ENCODE measurements around the gene DUSP28.

Gene DUSP28

GRCh38 chr2:240539906-240540305 is 20.3 kb upstream of the DUSP28 start:
- TF ChIP-seq ZNF274 (IDR thresholded peaks at IDR 0.05; ENCODE audit: low read depth, low read length): no peak

GRCh38 chr2:240551288-240551687 is 8.9 kb upstream of the DUSP28 start:
- no peak for TF ChIP-seq ZNF274 (IDR thresholded peaks at IDR 0.05; ENCODE audit: low read depth, low read length)
- H3K4me3 ChIP-seq (ENCODE audit: low read length): no peak overlapping the region

More at GRCh38 chr2:240539906-240540305, 20.3 kb upstream of the DUSP28 start:
- H3K4me3 ChIP-seq (ENCODE audit: low read length): no peak overlapping the region

GRCh38 chr2:240551811-240552210 is 8.3 kb upstream of the DUSP28 start:
- TF ChIP-seq ZNF274 (IDR thresholded peaks at IDR 0.05; ENCODE audit: low read depth, low read length): no peak
- H3K4me3 ChIP-seq (ENCODE audit: low read length): no peak overlapping the region

- no peak overlapping the region for H3K4me3 ChIP-seq (ENCODE audit: low read length)
- no peak for TF ChIP-seq ZNF274 (IDR thresholded peaks at IDR 0.05; ENCODE audit: low read depth, low read length)
Observed at GRCh38 chr2:240553956-240554480, 6.1 kb upstream of the DUSP28 start.

- H3K4me3 ChIP-seq (ENCODE audit: low read length): no peak overlapping the region
- TF ChIP-seq ZNF274 (IDR thresholded peaks at IDR 0.05; ENCODE audit: low read depth, low read length): no peak
Observed at GRCh38 chr2:240554767-240555493, 5.2 kb upstream of the DUSP28 start.

- no peak for TF ChIP-seq ZNF274 (IDR thresholded peaks at IDR 0.05; ENCODE audit: low read depth, low read length)
- no peak overlapping the region for H3K4me3 ChIP-seq (ENCODE audit: low read length)
Observed at GRCh38 chr2:240555541-240556250, 4.5 kb upstream of the DUSP28 start.

- TF ChIP-seq ZNF274 (IDR thresholded peaks at IDR 0.05; ENCODE audit: low read depth, low read length): no peak
- no peak overlapping the region for H3K4me3 ChIP-seq (ENCODE audit: low read length)
Observed at GRCh38 chr2:240556553-240557100, 3.5 kb upstream of the DUSP28 start.

- no peak for TF ChIP-seq ZNF274 (IDR thresholded peaks at IDR 0.05; ENCODE audit: low read depth, low read length)
- H3K4me3 ChIP-seq (ENCODE audit: low read length): no peak overlapping the region; the same call in 1 of the 2 replicates
Observed at GRCh38 chr2:240557101-240557751, 2.9 kb upstream of the DUSP28 start.

- TF ChIP-seq ZNF274 (IDR thresholded peaks at IDR 0.05; ENCODE audit: low read depth, low read length): no peak
- no peak within 1 kb of the TSS; the same call in 1 of the 2 replicates for H3K4me3 ChIP-seq (ENCODE audit: low read length)
Observed at GRCh38 chr2:240557808-240558207, 2.3 kb upstream of the DUSP28 start, which contains the start of gene ANKMY1. ANKMY1 (minus strand) TSS chr2:240557988; CDS start chr2:240557335, 653 bp downstream.

GRCh38 chr2:240558236-240558761 is 1.9 kb upstream of the DUSP28 start:
- H3K4me3 ChIP-seq (ENCODE audit: low read length): no peak overlapping the region; the same call in 1 of the 2 replicates
- no peak for TF ChIP-seq ZNF274 (IDR thresholded peaks at IDR 0.05; ENCODE audit: low read depth, low read length)

- H3K4me3 ChIP-seq (ENCODE audit: low read length): peak overlapping the region; percentile 41; the same call in 1 of the 2 replicates
- TF ChIP-seq ZNF274 (IDR thresholded peaks at IDR 0.05; ENCODE audit: low read depth, low read length): no peak
Observed at GRCh38 chr2:240559286-240559685, 871 bp upstream of the DUSP28 start.

- no peak for TF ChIP-seq ZNF274 (IDR thresholded peaks at IDR 0.05; ENCODE audit: low read depth, low read length)
- peak overlapping the region; percentile 95 for H3K4me3 ChIP-seq (ENCODE audit: low read length)
Observed at GRCh38 chr2:240560480-240561324, 545 bp downstream of the DUSP28 start.
